Neuron (in vitro differentiated cells): ENCODE results near the gene FHL3.

Experiments used
- H2AFZ ChIP-seq: one replicate; pipeline ENCODE4 v1.6.1; 2013; ENCODE audit warnings: low read depth, mild to moderate bottlenecking, inconsistent platforms, low read length, moderate library complexity
- H3K27me3 ChIP-seq: one replicate; pipeline ENCODE4 v1.6.1; 2013; ENCODE audit warnings: low read length; ENCODE audit not compliant: insufficient read depth
- H3K36me3 ChIP-seq: one replicate; pipeline ENCODE4 v1.6.1; 2013; ENCODE audit warnings: low read length; ENCODE audit not compliant: insufficient read depth
- H3K4me1 ChIP-seq: one replicate; pipeline ENCODE4 v1.6.1; 2013; ENCODE audit warnings: low read length; ENCODE audit not compliant: insufficient read depth
- H3K4me3 ChIP-seq: 2 replicates; pipeline ENCODE4 v1.5.1; 2013; ENCODE audit warnings: mild to moderate bottlenecking, low read length, moderate library complexity
- H3K9me3 ChIP-seq: one replicate; pipeline ENCODE4 v1.6.1; 2013; ENCODE audit warnings: low read length

Gene FHL3

GRCh38 chr1:38014171-38014570, 8.9 kb upstream of the FHL3 start:
- H3K27me3 ChIP-seq: no peaks in the 10 kb centered on the region
- no peaks in the 10 kb centered on the region for H3K9me3 ChIP-seq
- no peak overlapping the region for H2AFZ ChIP-seq
- H3K4me3 ChIP-seq: no peak overlapping the region
- peaks cover 6% of the 10 kb centered on the region for H3K4me1 ChIP-seq
- peaks cover 30% of the 10 kb centered on the region for H3K36me3 ChIP-seq

- H3K9me3 ChIP-seq: no peaks in the 10 kb centered on the region
These were observed 7.9 kb upstream of the FHL3 start for GRCh38 chr1:38013227-38013622.

GRCh38 chr1:38012363-38013226, 7.3 kb upstream of the FHL3 start, which contains the start of gene UTP11:
Gene UTP11 (plus strand): TSS chr1:38012734. CDS start chr1:38012803, 69 bp downstream.
- H3K9me3 ChIP-seq: no peaks in the 10 kb centered on the region
- peaks cover 6% of the 10 kb centered on the region for H3K4me1 ChIP-seq
- H3K4me3 ChIP-seq: peak within 1 kb of the TSS; percentile 61
- H3K27me3 ChIP-seq: no peaks in the 10 kb centered on the region
- H2AFZ ChIP-seq: peak within 1 kb of the TSS; percentile 59
- peaks cover 14% of the 10 kb centered on the region for H3K36me3 ChIP-seq

More at GRCh38 chr1:38013227-38013622, 7.9 kb upstream of the FHL3 start:
- Histone ChIP-seq H3K27me3 (no peaks in the 10 kb centered on the region), H2AFZ (peak overlapping the region; percentile 59), H3K4me3 (peak overlapping the region; percentile 61), H3K36me3 (peaks cover 20% of the 10 kb centered on the region), H3K4me1 (peaks cover 6% of the 10 kb centered on the region)

DNA sequence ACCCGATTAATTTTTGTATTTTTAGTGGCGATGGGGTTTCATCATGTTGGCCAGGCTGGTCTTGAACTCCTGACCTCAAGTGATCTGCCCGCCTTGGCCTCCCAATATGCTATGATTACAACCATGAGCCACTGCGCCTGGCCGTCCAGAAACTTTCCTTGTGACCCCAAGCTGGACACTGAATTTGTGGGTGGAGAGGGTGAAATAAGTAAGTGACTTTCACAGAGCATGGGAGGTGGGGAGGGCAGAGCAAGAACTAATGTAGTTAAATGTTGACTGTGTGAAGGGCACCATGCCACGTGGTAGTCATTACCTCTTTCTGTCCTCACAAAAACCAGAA, 4.5 kb upstream of the FHL3 start:
- no peaks in the 10 kb centered on the region for H3K36me3 ChIP-seq
- no peak overlapping the region for H3K4me3 ChIP-seq

GRCh38 chr1:38009088-38009840, 4.0 kb upstream of the FHL3 start:
- peaks cover 16% of the 10 kb centered on the region for H3K4me1 ChIP-seq
- no peak overlapping the region for H2AFZ ChIP-seq
- H3K9me3 ChIP-seq: no peaks in the 10 kb centered on the region
- H3K4me3 ChIP-seq: no peak overlapping the region
- H3K36me3 ChIP-seq: no peaks in the 10 kb centered on the region
- H3K27me3 ChIP-seq: no peaks in the 10 kb centered on the region

More for the DNA sequence above, 4.5 kb upstream of the FHL3 start:
- Histone ChIP-seq H2AFZ (no peak overlapping the region), H3K4me1 (peaks cover 10% of the 10 kb centered on the region), H3K9me3 (no peaks in the 10 kb centered on the region), H3K27me3 (no peaks in the 10 kb centered on the region)

DNA sequence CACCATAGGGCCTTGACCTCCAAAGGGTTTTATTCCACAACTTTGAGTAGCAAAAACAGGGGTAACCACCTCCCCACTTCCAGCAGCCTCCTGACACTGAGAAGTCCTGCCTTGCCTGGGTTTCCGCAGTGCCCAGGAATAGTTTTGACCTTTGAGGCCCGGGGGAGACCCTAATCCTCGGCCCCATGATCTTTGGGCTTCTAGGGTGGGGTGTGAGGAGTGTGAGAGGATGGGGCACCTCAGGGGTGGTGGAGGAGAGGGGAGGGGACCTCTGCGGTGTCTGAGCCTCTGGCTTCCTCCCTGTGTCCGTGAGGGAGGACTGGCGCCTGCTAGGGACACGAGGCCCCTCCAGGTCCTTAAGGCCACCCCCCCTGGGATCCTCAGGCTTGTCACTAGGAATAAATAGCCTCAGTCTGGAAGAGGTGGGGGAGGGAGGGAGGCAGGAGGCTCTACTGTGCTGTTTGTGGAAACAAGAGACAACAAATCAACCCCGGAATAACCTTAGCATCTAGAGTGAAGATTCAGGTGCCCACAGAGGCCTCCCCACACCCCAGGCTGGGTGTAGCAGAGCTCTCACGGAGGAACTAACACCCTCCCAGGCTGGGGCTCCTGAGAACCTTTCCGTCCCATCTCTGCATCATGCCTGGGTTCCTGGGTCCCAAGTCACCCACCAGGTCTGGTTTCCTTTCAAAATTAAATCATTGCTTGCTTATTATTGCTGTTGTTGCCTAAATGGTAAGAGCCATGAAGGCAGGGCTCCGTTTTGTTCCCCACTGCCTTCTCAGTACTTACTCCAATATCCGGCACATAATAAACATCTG, 904 bp upstream of the FHL3 start:
- H3K36me3 ChIP-seq: no peaks in the 10 kb centered on the region
- H3K4me3 ChIP-seq: peak overlapping the region; percentile 26
- no peak overlapping the region for H2AFZ ChIP-seq

GRCh38 chr1:38004284-38005108, 818 bp downstream of the FHL3 start:
- Histone ChIP-seq H3K4me1 (peaks cover 32% of the 10 kb centered on the region), H3K4me3 (peak overlapping the region; percentile 56), H3K27me3 (no peaks in the 10 kb centered on the region), H3K36me3 (no peaks in the 10 kb centered on the region), H3K9me3 (no peaks in the 10 kb centered on the region), H2AFZ (peak overlapping the region; percentile 19)

More for the DNA sequence above, 904 bp upstream of the FHL3 start:
- H3K9me3 ChIP-seq: no peaks in the 10 kb centered on the region
- H3K27me3 ChIP-seq: no peaks in the 10 kb centered on the region
- H3K4me1 ChIP-seq: peaks cover 15% of the 10 kb centered on the region

- Histone ChIP-seq H3K9me3 (no peaks in the 10 kb centered on the region), H3K4me1 (peaks cover 36% of the 10 kb centered on the region), H2AFZ (no peak overlapping the region), H3K27me3 (no peaks in the 10 kb centered on the region), H3K36me3 (no peaks in the 10 kb centered on the region), H3K4me3 (peak overlapping the region; percentile 56)
These were observed 1.8 kb downstream of the FHL3 start for GRCh38 chr1:38003261-38004250.

GRCh38 chr1:38000529-38001455, 4.5 kb downstream of the FHL3 start:
- Histone ChIP-seq H3K9me3 (no peaks in the 10 kb centered on the region), H2AFZ (peak overlapping the region; percentile 24), H3K4me3 (no peak overlapping the region), H3K27me3 (no peaks in the 10 kb centered on the region), H3K36me3 (no peaks in the 10 kb centered on the region), H3K4me1 (peaks cover 34% of the 10 kb centered on the region)

- Histone ChIP-seq H3K27me3 (no peaks in the 10 kb centered on the region), H3K4me1 (peaks cover 32% of the 10 kb centered on the region), H3K36me3 (no peaks in the 10 kb centered on the region), H3K9me3 (no peaks in the 10 kb centered on the region), H2AFZ (peak overlapping the region; percentile 24), H3K4me3 (no peak overlapping the region)
These were observed 5.1 kb downstream of the FHL3 start for GRCh38 chr1:38000233-38000528.
